ENCODE results near the gene MPZ.

MPZ gene

DNA sequence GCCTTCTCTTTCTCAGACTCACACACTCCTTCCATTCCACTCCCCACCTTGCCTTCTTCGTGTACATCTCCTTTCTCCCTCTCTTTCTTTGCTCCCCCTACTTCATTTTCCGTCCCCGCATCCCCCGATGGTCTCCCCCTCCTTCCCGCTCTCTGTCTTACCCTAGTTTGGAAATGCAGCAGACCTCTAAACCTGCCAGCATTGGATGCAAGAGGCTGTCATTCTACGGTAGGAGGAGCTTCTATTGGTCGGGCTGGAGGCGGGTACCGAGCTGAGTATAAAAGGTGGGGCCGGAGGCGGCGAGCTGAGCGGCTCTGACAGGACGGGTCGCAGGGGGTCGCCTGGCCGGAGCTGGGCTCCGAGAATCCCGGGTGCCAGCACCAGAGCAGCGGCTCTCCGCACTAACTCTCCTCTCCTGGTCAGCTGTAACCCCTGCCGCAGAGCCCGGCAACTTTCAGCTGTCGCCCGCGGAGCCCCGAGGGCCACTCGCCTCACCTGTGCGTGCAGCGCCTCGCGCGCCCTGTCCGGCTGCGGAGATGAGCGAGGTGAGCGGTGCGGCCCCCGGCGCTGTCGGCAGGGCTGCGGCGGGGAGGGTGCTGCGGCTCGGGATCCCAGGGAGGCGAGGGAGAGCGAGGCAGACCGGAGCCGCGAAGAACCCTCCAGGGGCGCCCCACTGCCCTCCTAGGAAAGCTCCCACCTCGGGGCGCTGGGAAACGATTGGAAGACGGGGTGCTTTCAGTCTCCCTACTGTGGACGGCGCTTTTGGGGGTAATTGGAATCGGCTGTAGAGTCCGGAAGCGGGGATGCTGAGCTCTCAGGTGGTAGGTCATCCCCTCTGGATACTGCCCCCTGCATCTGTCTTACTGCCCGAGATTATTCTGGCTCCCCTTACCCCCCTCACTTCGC is 51.1 kb downstream of the MPZ start, which contains the start of gene PCP4L1 (continued):
- TF ChIP-seq, protein P1, sequence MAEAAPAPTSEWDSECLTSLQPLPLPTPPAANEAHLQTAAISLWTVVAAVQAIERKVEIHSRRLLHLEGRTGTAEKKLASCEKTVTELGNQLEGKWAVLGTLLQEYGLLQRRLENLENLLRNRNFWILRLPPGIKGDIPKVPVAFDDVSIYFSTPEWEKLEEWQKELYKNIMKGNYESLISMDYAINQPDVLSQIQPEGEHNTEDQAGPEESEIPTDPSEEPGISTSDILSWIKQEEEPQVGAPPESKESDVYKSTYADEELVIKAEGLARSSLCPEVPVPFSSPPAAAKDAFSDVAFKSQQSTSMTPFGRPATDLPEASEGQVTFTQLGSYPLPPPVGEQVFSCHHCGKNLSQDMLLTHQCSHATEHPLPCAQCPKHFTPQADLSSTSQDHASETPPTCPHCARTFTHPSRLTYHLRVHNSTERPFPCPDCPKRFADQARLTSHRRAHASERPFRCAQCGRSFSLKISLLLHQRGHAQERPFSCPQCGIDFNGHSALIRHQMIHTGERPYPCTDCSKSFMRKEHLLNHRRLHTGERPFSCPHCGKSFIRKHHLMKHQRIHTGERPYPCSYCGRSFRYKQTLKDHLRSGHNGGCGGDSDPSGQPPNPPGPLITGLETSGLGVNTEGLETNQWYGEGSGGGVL (tag by site-specific recombination; IDR thresholded peaks at IDR 0.05): peak; percentile 76
- TF ChIP-seq, protein P2, sequence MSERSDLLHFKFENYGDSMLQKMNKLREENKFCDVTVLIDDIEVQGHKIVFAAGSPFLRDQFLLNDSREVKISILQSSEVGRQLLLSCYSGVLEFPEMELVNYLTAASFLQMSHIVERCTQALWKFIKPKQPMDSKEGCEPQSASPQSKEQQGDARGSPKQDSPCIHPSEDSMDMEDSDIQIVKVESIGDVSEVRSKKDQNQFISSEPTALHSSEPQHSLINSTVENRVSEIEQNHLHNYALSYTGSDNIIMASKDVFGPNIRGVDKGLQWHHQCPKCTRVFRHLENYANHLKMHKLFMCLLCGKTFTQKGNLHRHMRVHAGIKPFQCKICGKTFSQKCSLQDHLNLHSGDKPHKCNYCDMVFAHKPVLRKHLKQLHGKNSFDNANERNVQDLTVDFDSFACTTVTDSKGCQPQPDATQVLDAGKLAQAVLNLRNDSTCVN (tag by site-specific recombination; optimal IDR thresholded peaks at IDR 0.05): peak; percentile 42
- TF ChIP-seq ZNF121 (tag by site-specific recombination; IDR thresholded peaks at IDR 0.05) (no peak), ZNF501 (tag by site-specific recombination; IDR thresholded peaks at IDR 0.05) (0 out of 2 replicates have a peak, but pooled peaks have one; percentile 21), ZNF600 (tag by site-specific recombination; IDR thresholded peaks at IDR 0.05) (0 out of 2 replicates have a peak, but pooled peaks have one; percentile 13), SP2 (tag by site-specific recombination; IDR thresholded peaks at IDR 0.05) (peak; percentile 77), GLIS2 (tag by site-specific recombination; IDR thresholded peaks at IDR 0.05) (0 out of 2 replicates have a peak, but pooled peaks have one; percentile 52), ZBTB8A (tag by site-specific recombination; IDR thresholded peaks at IDR 0.05) (peak; percentile 39)
- TF ChIP-seq, protein P3, sequence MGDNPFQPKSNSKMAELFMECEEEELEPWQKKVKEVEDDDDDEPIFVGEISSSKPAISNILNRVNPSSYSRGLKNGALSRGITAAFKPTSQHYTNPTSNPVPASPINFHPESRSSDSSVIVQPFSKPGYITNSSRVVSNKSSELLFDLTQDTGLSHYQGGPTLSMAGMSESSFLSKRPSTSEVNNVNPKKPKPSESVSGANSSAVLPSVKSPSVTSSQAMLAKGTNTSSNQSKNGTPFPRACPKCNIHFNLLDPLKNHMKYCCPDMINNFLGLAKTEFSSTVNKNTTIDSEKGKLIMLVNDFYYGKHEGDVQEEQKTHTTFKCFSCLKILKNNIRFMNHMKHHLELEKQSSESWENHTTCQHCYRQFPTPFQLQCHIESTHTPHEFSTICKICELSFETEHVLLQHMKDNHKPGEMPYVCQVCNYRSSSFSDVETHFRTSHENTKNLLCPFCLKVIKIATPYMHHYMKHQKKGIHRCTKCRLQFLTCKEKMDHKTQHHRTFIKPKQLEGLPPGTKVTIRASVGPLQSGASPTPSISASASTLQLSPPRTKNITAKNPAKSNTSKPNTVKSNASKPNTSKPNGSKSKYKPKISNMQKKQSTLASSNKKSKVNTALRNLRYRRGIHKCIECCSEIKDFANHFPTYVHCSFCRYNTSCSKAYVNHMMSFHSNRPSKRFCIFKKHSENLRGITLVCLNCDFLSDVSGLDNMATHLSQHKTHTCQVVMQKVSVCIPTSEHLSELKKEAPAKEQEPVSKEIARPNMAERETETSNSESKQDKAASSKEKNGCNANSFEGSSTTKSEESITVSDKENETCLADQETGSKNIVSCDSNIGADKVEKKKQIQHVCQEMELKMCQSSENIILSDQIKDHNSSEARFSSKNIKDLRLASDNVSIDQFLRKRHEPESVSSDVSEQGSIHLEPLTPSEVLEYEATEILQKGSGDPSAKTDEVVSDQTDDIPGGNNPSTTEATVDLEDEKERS (tag by site-specific recombination; IDR thresholded peaks at IDR 0.05): no peak
- TF ChIP-seq, protein P4, sequence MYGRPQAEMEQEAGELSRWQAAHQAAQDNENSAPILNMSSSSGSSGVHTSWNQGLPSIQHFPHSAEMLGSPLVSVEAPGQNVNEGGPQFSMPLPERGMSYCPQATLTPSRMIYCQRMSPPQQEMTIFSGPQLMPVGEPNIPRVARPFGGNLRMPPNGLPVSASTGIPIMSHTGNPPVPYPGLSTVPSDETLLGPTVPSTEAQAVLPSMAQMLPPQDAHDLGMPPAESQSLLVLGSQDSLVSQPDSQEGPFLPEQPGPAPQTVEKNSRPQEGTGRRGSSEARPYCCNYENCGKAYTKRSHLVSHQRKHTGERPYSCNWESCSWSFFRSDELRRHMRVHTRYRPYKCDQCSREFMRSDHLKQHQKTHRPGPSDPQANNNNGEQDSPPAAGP (tag by site-specific recombination; IDR thresholded peaks at IDR 0.05): 0 out of 2 replicates have a peak, but pooled peaks have one; percentile 27
- TF ChIP-seq, protein P5, sequence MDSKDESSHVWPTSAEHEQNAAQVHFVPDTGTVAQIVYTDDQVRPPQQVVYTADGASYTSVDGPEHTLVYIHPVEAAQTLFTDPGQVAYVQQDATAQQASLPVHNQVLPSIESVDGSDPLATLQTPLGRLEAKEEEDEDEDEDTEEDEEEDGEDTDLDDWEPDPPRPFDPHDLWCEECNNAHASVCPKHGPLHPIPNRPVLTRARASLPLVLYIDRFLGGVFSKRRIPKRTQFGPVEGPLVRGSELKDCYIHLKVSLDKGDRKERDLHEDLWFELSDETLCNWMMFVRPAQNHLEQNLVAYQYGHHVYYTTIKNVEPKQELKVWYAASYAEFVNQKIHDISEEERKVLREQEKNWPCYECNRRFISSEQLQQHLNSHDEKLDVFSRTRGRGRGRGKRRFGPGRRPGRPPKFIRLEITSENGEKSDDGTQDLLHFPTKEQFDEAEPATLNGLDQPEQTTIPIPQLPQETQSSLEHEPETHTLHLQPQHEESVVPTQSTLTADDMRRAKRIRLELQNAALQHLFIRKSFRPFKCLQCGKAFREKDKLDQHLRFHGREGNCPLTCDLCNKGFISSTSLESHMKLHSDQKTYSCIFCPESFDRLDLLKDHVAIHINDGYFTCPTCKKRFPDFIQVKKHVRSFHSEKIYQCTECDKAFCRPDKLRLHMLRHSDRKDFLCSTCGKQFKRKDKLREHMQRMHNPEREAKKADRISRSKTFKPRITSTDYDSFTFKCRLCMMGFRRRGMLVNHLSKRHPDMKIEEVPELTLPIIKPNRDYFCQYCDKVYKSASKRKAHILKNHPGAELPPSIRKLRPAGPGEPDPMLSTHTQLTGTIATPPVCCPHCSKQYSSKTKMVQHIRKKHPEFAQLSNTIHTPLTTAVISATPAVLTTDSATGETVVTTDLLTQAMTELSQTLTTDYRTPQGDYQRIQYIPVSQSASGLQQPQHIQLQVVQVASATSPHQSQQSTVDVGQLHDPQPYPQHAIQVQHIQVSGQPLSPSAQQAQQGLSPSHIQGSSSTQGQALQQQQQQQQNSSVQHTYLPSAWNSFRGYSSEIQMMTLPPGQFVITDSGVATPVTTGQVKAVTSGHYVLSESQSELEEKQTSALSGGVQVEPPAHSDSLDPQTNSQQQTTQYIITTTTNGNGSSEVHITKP (tag by site-specific recombination; IDR thresholded peaks at IDR 0.05): peak; percentile 99
- TF ChIP-seq, protein P6, sequence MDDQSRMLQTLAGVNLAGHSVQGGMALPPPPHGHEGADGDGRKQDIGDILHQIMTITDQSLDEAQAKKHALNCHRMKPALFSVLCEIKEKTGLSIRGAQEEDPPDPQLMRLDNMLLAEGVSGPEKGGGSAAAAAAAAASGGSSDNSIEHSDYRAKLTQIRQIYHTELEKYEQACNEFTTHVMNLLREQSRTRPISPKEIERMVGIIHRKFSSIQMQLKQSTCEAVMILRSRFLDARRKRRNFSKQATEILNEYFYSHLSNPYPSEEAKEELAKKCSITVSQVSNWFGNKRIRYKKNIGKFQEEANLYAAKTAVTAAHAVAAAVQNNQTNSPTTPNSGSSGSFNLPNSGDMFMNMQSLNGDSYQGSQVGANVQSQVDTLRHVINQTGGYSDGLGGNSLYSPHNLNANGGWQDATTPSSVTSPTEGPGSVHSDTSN (CRISPR knock-in tag; IDR thresholded peaks at IDR 0.05): peak; percentile 54; the same call in 1 of the 2 replicates
